ENCODE data around the gene EIF2B2. TPM values are rescaled to one million over a fixed set of nuclear protein-coding genes. Genes with fewer than 3 reads are reported as not detected.

Gene EIF2B2
- total RNA-seq, 1 experiment from 2014 or later, result 48.3 TPM

GRCh38 chr14:75022655-75023054 is 19.9 kb downstream of the EIF2B2 start:
- Histone ChIP-seq H3K23me2 (ENCODE audit: insufficient read length, low read depth, low read length, poor library complexity, severe bottlenecking) (no peaks in the 10 kb centered on the region), H3K27ac (ENCODE audit: insufficient read length, low read depth, low read length) (no peak overlapping the region), H3K9me3 (ENCODE audit: control insufficient read depth, low read depth, low read length) (no peaks in the 10 kb centered on the region), H3K4me2 (ENCODE audit: insufficient read depth, insufficient read length, low read length) (no peak overlapping the region), H3K18ac (ENCODE audit: insufficient read length, low read depth, low read length) (no peak overlapping the region), H3K79me1 (ENCODE audit: insufficient read depth, low read depth, low read length, poor library complexity, severe bottlenecking) (no peaks in the 10 kb centered on the region), H2BK12ac (ENCODE audit: insufficient read length, low read depth, low read length) (no peak overlapping the region), H4K20me1 (ENCODE audit: control insufficient read depth, insufficient read depth, insufficient read length) (no peaks in the 10 kb centered on the region), H4K5ac (ENCODE audit: insufficient read length, low read depth, low read length) (no peak overlapping the region), H3K56ac (ENCODE audit: insufficient read length, low read depth, low read length) (no peak overlapping the region), H2BK20ac (ENCODE audit: low read depth, low read length, poor library complexity, severe bottlenecking) (no peak overlapping the region), H3K23ac (ENCODE audit: insufficient read length, low read depth, low read length) (no peak overlapping the region), H4K8ac (replicated peaks; ENCODE audit: insufficient read length, low read depth, low read length) (no peak overlapping the region), H2BK120ac (ENCODE audit: low read depth, low read length, poor library complexity, severe bottlenecking) (no peak overlapping the region), H2BK5ac (ENCODE audit: insufficient read length, low read length) (no peak overlapping the region), H3K4ac (ENCODE audit: low read depth, low read length) (no peak overlapping the region), H2BK15ac (ENCODE audit: low read depth, low read length) (no peak overlapping the region), H4K91ac (ENCODE audit: insufficient read length, low read depth, low read length) (no peak overlapping the region), H2AK5ac (ENCODE audit: insufficient read length, low read length) (no peak overlapping the region), H3K9ac (ENCODE audit: extremely low read depth, insufficient read length, low read length) (no peak overlapping the region), H3K79me2 (ENCODE audit: insufficient read depth, low read length) (no peaks in the 10 kb centered on the region), H3K4me1 (ENCODE audit: insufficient read depth, low read length) (no peaks in the 10 kb centered on the region), H3K14ac (ENCODE audit: insufficient read depth, low read length) (no peak overlapping the region), H3K27me3 (ENCODE audit: insufficient read depth, low read length) (no peaks in the 10 kb centered on the region), H3T11ph (ENCODE audit: low read length) (no peak overlapping the region), H2AFZ (ENCODE audit: low read length) (no peak overlapping the region)
- Mint-ChIP-seq H3K4me1 (no peaks in the 10 kb centered on the region), H3K27me3 (ENCODE audit: low read depth) (no peaks in the 10 kb centered on the region), H3K9me3 (no peaks in the 10 kb centered on the region), H3K4me3 (no peak overlapping the region), H3K27ac (no peak overlapping the region), H3K36me3 (ENCODE audit: insufficient read depth in 1 of 3, low read depth in 3 of 3) (peaks cover 0 to 41% (median 24%) of the 10 kb centered on the region in 3 experiments; a peak in 5 of 7 replicates)
- WGBS (ENCODE audit: extremely low coverage, insufficient read length, low lambda C conversion rate), result no CpG with 5 or more reads among the region's 8 CpGs
- peak; percentile 66 for TF ChIP-seq CTCF (conservative IDR thresholded peaks at IDR 0.05)
- DNase-seq, result peak; percentile 40

Data from H9 (cell line).